GM12864 (cell line): ENCODE measurements around the gene BICDL2.
A peak's percentile ranks its signal among the peaks of the same experiment; 100 is the strongest.
"Not testable (repeated sequence)": the region's sequence is repeated elsewhere in the genome, so short reads cannot be mapped to it uniquely, and the experiment has no call there.

Experiments
- DNase-seq: peaks from one replicate; pipeline ENCODE4 v3.0.0-alpha.2; 2011; ENCODE audit warnings: low read depth
- H3K4me3 ChIP-seq: 2 replicates; pipeline ENCODE4 v1.5.1; 2011; ENCODE audit warnings: mild to moderate bottlenecking, low read depth, low read length, control low read depth
- TF ChIP-seq, protein P1 (sequence below): IDR thresholded peaks from 2 replicates; pipeline ENCODE4 v1.5.1; 2011; ENCODE audit warnings: low read depth, mild to moderate bottlenecking, moderate library complexity, low read length, control low read depth, inconsistent platforms; ENCODE audit errors: missing control alignments

Gene BICDL2

DNA sequence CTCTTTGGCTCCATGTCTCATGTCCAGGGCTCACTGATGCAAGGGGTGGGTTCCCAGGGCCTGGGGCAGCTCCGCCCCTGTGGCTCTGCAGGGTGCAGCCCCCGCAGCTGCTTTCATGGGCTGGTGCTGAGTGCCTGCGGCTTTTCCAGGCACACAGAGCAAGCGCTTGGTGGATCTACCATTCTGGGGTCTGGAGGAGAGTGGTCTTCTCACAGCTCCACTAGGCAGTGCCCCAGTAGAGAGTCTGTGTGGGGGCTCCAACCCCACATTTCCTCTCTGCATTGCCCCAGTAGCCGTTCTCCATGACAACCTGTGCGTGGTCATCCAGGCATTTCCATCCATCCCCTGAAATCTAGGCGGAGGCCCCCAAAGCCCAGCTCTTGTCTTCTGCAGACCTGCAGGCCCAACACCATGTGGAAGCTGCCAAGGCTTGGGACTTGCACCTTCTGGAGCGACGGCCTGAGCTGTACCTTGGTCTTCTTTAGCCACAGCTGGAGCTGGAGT lies 33.9 kb upstream of the BICDL2 start:
- no peak for DNase-seq

DNA sequence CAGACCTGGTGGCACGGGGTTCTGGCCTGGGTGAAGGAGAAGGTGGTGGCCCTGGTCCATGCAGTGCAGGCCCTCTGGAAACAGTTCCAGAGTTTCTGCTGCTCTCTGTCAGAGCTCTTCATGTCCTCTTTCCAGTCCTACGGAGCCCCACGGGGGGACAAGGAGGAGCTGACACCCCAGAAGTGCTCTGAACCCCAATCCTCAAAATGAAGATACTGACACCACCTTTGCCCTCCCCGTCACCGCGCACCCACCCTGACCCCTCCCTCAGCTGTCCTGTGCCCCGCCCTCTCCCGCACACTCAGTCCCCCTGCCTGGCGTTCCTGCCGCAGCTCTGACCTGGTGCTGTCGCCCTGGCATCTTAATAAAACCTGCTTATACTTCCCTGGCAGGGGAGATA lies 32.4 kb upstream of the BICDL2 start:
- not testable (repeated sequence) for DNase-seq, H3K4me3 ChIP-seq

More for the DNA sequence above, 33.9 kb upstream of the BICDL2 start:
- H3K4me3 ChIP-seq = no peak overlapping the region
- TF ChIP-seq, protein P1, sequence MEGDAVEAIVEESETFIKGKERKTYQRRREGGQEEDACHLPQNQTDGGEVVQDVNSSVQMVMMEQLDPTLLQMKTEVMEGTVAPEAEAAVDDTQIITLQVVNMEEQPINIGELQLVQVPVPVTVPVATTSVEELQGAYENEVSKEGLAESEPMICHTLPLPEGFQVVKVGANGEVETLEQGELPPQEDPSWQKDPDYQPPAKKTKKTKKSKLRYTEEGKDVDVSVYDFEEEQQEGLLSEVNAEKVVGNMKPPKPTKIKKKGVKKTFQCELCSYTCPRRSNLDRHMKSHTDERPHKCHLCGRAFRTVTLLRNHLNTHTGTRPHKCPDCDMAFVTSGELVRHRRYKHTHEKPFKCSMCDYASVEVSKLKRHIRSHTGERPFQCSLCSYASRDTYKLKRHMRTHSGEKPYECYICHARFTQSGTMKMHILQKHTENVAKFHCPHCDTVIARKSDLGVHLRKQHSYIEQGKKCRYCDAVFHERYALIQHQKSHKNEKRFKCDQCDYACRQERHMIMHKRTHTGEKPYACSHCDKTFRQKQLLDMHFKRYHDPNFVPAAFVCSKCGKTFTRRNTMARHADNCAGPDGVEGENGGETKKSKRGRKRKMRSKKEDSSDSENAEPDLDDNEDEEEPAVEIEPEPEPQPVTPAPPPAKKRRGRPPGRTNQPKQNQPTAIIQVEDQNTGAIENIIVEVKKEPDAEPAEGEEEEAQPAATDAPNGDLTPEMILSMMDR = no peak

DNA sequence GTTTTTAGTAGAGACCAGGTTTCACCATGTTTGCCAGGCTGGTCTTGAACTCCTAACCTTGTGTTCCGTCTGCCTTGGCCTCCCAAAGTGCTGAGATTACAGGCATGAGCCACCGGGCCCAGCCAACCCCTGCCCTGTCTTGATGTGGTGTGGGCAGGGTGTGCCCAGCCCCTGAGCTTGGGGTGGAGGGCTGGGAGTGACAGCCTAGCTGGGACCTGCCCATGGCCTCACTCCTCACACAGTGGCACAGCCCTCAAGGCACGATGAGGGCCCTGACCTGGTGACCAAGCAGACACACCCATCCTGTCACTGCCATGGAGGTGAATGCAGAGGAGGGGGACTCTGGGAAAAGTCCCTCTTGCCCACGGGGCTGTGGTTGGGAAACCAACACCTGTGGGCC lies 31.7 kb upstream of the BICDL2 start:
- TF ChIP-seq, protein P1 = no peak
- no peak for DNase-seq

DNA sequence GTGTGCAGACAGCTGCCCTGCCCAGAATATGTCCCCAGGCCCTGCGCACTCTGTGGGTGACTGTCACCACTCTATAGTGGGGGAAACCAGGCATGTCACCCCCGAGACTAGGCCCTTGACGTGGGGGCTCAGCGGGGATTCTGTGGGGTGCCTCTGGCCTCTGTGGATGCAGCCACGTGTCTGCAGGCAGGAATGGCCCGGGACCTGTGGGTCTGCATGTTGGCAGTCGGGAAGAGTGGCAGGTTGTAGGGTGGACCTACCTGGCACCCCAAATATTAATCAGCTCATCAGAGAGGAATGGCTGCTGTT lies 29.6 kb upstream of the BICDL2 start:
- TF ChIP-seq, protein P1 = no peak
- DNase-seq = no peak
- peak overlapping the region; percentile 32 for H3K4me3 ChIP-seq

More for the DNA sequence above, 31.7 kb upstream of the BICDL2 start:
- H3K4me3 ChIP-seq = no peak overlapping the region

DNA sequence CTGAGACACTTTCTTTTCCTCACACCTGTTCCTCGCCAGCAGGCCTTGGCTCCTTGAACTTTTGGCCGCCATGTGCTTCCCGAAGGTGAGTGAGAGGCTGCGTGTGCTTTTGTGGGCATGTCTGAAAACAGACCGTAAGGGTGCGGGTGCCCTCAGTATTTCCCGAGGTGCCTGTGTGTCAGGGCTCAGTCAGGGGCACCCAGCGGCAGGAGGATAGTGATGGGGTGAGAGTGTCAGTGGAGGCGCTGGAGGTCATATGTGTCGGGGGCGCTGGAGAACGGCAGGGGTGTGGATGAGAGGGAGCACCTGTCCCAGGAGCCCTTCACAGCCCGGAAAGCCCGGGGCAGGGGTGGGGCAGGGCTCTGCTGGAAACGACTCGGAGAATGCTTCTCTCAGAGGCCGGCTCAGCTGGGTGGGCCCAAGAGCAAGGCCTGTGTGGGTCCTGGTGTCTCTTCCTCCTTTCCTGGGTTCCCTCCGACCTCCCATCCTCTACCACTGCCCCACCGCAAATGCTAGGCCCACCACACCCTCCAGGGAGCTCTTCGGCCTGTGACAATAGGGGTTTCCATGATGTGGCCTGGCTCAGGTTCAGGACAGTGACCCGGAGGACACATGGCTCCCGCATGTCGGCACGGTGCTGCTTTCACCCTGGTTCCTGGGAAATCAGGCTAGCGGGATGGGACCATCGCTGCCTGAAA lies 29.1 kb upstream of the BICDL2 start:
- TF ChIP-seq, protein P1 = no peak
- H3K4me3 ChIP-seq = peak overlapping the region; percentile 32
- no peak for DNase-seq

DNA sequence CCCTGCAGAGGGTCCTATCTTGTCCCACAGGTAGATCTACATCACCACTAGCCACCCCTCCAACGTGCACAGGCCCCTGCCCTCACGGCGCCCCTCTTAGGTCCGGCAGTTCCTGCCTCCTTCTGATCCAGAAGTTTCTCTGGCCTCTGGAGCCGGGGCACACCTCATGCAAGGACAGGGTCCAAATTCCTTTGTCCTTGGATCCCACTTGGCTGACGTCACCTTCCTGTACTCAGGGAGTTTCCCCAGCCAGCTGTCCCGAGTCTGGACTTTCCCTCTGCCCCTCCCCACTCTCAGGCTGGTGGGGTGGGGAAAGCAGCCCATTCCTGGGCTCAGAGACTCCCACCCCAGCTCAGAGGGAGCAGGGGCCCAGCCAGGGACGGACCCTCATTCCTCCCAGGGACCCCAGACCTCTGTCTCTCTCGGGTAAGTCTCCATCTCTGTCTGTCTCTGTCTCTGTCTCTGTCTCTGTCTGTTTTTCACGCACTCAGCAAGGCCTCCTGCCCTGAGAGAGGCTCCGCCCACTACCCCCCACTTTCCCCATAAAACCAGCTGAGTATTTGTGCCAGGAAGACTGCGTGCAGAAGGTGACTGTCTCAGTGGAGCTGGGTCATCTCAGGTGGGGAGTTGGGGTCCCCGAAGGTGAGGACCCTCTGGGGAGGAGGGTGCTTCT lies 28.5 kb upstream of the BICDL2 start, which contains the start of gene IL32:
Gene IL32, plus strand, starts transcription at position 572 of the 673 bp plus-strand sequence. CDS start 172 bp downstream, outside the sequence.
- peak within 1 kb of the TSS; percentile 32 for H3K4me3 ChIP-seq
- DNase-seq = no peak
- TF ChIP-seq, protein P1 = no peak

DNA sequence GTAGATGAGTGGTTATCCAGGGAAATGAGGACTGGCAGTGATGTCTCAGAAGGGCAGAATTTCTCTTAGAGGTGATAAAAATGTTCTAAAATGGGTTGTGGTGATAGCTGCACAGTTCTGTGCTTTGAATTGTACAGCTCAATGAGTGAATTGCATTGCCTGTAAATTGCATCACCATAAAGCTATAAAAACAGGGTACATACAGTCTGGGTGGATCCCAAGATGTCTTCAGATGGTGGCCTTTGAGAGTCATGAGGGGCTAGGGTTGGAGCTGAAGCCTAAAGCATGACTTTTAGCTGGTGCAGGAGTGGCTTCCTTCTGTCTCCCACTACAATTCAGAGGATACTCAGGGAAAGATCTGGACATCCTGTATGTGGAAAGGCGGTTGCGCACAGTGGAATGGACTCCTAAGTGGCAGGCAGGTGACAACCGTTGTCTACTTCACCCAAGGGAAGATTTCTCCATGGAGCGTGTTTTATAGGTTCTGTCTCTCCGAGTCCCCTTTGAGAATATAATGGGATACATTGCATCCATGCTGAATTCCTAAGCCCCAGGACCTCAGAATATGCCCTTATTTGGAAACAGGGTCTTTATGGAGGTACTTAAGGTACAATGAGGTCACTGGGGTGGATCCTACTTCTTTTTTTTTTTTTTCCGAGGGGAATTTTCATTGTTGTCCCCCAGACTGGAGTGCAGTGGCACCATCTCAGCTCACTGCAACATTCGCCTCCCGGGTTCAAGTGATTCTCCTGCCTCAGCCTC lies 27.1 kb upstream of the BICDL2 start:
- no peak overlapping the region for H3K4me3 ChIP-seq
- TF ChIP-seq, protein P1 = no peak

More for the DNA sequence above, 27.1 kb upstream of the BICDL2 start:
- DNase-seq = no peak
